Measurements from ENCODE around the gene GLI1.

- TF ChIP-seq CTCF (IDR thresholded peaks at IDR 0.05) (no peak), POLR2A (IDR thresholded peaks at IDR 0.05) (no peak), POLR2AphosphoS5 (IDR thresholded peaks at IDR 0.05) (no peak)
Measured at GRCh38 chr12:57485695-57486094, 26.1 kb downstream of the GLI1 start.

Measured in prostate gland (tissue), 2 donors.